Uterus (tissue), 4 donors: ENCODE data around the gene ZNF280A. TPM values are rescaled to one million over a fixed set of nuclear protein-coding genes. Genes with fewer than 3 reads are reported as not detected.

Source experiments
- DNase-seq, 2 donors: peaks; one replicate each; pipeline ENCODE4 v3.0.0-alpha.2; 2019 to 2020
- H3K27ac ChIP-seq, 2 donors: fragments of 200-600 bp; sonication (generic); 1 replicate in 1 of 2; 2 replicates in 1 of 2; pipeline ENCODE4 v1.5.1; 2016 to 2018
- H3K27me3 ChIP-seq, 2 donors: fragments of 200-600 bp; sonication (generic); one replicate each; pipeline ENCODE4 v1.5.1; 2018 to 2019; ENCODE audit warnings: control low read depth in 1 of 2
- H3K36me3 ChIP-seq, 2 donors: fragments of 200-600 bp; sonication (generic); one replicate each; pipeline ENCODE4 v1.5.1; 2019; ENCODE audit warnings: control low read depth in 1 of 2
- H3K4me1 ChIP-seq, 2 donors: fragments of 200-600 bp; sonication (generic); one replicate each; pipeline ENCODE4 v1.5.1; 2018 to 2019; ENCODE audit warnings: control low read depth in 1 of 2
- H3K4me3 ChIP-seq, 2 donors: fragments of 200-600 bp; sonication (generic); 1 replicate in 1 of 2; 2 replicates in 1 of 2; pipeline ENCODE4 v1.5.1; 2018 to 2019; ENCODE audit warnings: mild to moderate bottlenecking in 1 of 2
- H3K9me3 ChIP-seq, 2 donors: fragments of 200-600 bp; sonication (generic); one replicate each; pipeline ENCODE4 v1.5.1; 2019; ENCODE audit warnings: control low read depth in 1 of 2
- POLR2A ChIP-seq, 2 donors: fragments of 450-650 bp; IDR thresholded peaks; one replicate each; pipeline ENCODE4 v1.6.1; 2016; ENCODE audit warnings: antibody characterized with exemption in 2 of 2, mild to moderate bottlenecking in 1 of 2, moderate library complexity in 1 of 2
- intact Hi-C: fragments of 100-400 bp; cut with DNase I; formaldehyde crosslinking; loops from one replicate; pipeline ENCODE4 v1.15.1; 2023; ENCODE audit warnings: low total_unique reads
- total RNA-seq, 4 donors: library from RNA; depleted of rRNA in 3 of 4; stranded (reverse); fragments of >200 nt in 3 of 4; gene quantifications; one replicate each; pipeline versions ENCODE4 v1.1.0 to v1.2.4, GENCODE V29; 2014 to 2023
- TF ChIP-seq, protein P1 (sequence below), 4 experiments: fragments of 200-600 bp in 2 of 4; fragments of 450-650 bp in 2 of 4; sonication (generic) in 2 of 4; IDR thresholded peaks; one replicate each; pipeline ENCODE4 v1.5.1; 2016 to 2019; ENCODE audit warnings: antibody characterized with exemption in 4 of 4, mild to moderate bottlenecking in 2 of 4, moderate library complexity in 1 of 4
- donor health status: DM: yes; HTN: yes; CAD: no.

Gene ZNF280A, protein sequence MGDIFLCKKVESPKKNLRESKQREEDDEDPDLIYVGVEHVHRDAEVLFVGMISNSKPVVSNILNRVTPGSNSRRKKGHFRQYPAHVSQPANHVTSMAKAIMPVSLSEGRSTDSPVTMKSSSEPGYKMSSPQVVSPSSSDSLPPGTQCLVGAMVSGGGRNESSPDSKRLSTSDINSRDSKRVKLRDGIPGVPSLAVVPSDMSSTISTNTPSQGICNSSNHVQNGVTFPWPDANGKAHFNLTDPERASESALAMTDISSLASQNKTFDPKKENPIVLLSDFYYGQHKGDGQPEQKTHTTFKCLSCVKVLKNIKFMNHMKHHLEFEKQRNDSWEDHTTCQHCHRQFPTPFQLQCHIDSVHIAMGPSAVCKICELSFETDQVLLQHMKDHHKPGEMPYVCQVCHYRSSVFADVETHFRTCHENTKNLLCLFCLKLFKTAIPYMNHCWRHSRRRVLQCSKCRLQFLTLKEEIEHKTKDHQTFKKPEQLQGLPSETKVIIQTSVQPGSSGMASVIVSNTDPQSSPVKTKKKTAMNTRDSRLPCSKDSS
- total RNA-seq: not detected

DNA sequence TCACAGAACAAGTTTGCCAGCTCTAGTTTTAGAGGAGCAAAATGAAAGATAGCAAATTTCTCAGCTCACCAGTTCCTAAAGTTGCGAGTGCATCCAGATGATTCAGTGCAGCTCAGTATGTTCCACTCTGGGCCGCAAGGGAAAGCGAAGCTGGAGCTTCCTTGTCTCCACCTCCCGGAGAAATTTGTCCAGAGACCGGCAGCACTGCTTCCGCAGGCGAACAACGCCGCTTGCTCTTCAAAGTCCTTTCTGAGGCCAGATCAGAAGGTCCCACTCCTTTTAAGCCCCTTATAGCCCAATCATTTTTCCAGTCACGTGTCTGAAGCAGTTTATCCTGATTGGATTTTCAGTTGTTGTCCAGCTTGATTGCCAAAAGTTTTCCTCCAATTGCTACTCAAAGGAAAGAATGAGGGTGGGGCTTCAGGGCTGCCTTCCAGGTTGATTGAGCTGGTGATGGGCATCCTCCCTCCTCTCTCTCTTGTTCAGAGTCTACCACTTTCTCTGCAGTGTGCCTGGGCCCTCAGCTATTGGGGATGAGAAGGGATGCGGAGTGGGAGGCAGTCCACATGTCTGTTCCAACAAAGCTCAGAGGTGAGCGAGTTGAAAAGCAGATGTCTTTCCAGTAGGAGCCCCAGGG, at the start of gene ZNF280A:
Gene ZNF280A (minus strand): TSS at position 251 of the 637 bp plus-strand sequence. CDS start 4,640 bp downstream, outside the sequence.
- no peaks in the 10 kb centered on the region for H3K4me1 ChIP-seq
- no peaks in the 10 kb centered on the region for H3K36me3 ChIP-seq
- intact Hi-C loops: no loop called here
- no peak for DNase-seq
- no peak within 1 kb of the TSS for H3K27ac ChIP-seq
- TF ChIP-seq, protein P1, sequence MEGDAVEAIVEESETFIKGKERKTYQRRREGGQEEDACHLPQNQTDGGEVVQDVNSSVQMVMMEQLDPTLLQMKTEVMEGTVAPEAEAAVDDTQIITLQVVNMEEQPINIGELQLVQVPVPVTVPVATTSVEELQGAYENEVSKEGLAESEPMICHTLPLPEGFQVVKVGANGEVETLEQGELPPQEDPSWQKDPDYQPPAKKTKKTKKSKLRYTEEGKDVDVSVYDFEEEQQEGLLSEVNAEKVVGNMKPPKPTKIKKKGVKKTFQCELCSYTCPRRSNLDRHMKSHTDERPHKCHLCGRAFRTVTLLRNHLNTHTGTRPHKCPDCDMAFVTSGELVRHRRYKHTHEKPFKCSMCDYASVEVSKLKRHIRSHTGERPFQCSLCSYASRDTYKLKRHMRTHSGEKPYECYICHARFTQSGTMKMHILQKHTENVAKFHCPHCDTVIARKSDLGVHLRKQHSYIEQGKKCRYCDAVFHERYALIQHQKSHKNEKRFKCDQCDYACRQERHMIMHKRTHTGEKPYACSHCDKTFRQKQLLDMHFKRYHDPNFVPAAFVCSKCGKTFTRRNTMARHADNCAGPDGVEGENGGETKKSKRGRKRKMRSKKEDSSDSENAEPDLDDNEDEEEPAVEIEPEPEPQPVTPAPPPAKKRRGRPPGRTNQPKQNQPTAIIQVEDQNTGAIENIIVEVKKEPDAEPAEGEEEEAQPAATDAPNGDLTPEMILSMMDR (IDR thresholded peaks at IDR 0.05): no peak
- no peak for TF ChIP-seq POLR2A (IDR thresholded peaks at IDR 0.05)
- H3K9me3 ChIP-seq: no peaks in the 10 kb centered on the region
- no peak within 1 kb of the TSS for H3K4me3 ChIP-seq
- H3K27me3 ChIP-seq: no peaks in the 10 kb centered on the region

DNA sequence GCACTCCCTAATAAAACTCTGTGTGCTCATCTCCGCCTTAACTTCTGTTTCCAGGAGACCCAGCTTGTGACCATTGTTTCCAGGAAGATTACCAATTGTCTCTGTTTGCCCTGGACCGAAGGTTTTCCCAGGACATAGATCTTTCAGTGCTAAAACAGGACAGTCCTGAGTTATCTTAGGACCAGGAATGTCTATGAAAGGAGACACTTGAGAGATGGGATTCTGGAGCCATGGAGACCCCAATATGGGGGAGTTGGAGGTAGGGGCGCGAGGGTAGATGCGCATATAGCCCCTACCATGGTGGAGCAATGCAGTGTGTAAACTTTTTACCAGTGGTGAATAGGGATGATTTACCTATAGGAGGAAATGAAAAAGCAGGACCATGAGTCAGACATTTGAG, 49.1 kb upstream of the ZNF280A start:
- DNase-seq: no peak
- H3K9me3 ChIP-seq: no peaks in the 10 kb centered on the region
- H3K27ac ChIP-seq: no peak overlapping the region
- no peaks in the 10 kb centered on the region for H3K4me1 ChIP-seq
- no peaks in the 10 kb centered on the region for H3K27me3 ChIP-seq
- no peaks in the 10 kb centered on the region for H3K36me3 ChIP-seq
- TF ChIP-seq, protein P1 (IDR thresholded peaks at IDR 0.05): no peak
- TF ChIP-seq POLR2A (IDR thresholded peaks at IDR 0.05): no peak
- intact Hi-C loops: no loop called here
- H3K4me3 ChIP-seq: no peak overlapping the region

DNA sequence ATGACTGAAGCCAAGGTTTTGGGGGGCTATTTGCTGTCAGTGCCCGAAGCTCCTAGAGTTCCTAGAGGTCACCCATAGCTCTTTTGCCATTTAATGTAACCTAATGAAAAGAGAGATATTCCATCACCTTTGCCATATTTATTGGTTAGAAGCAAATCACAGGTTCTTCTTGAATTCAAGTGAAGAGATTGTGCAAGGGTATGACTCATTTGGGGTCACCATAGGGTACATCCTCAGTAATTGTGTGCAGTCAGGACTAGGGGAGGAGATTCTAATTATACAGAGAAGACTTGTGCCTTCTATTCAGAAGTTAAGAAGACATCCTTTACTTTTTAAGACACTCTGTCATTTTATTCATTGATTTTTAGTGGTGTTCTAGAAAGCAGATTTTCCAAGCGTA, 45.9 kb upstream of the ZNF280A start:
- Histone ChIP-seq H3K27ac (no peak overlapping the region), H3K9me3 (no peaks in the 10 kb centered on the region), H3K36me3 (no peaks in the 10 kb centered on the region), H3K4me3 (no peak overlapping the region), H3K4me1 (no peaks in the 10 kb centered on the region), H3K27me3 (no peaks in the 10 kb centered on the region)
- TF ChIP-seq POLR2A (IDR thresholded peaks at IDR 0.05): no peak
- TF ChIP-seq, protein P1 (IDR thresholded peaks at IDR 0.05): no peak
- no peak for DNase-seq
- intact Hi-C loops: no loop called here

DNA sequence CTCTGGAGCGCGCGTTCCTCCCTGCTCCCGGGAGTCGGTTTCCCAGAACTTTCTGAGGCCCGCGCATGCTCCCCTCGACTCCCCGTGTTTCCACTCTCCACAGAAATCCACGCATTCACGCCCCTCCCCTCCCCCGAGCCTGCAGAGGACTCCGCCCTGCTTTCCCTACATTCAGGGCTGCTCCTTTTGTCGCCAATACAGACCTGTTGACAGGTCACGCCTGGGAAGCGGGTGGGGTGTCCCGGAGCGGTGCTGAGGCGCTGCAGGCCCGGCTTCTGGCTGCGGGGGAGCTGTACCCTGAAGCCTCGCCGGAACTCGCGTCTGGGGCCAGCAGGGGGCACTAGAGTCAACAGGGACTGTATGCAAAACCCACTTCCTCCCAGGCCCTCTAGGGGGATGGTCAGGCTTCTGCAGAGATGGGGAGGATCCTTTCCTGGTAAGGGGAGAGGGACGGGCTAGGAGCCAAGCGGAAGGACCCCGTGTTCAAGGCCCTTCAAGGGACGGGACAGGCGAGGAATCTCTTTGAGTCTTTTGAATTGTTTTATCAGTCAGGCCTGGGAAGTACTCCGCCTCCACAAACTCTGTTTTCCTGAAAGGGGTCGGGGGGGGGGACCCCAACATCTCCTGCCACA, 39.0 kb upstream of the ZNF280A start, which contains the start of gene PRAME:
Gene PRAME (minus strand): TSS at position 294 of the 632 bp plus-strand sequence. CDS start 2,433 bp downstream, outside the sequence.
- Histone ChIP-seq H3K27ac (no peak within 1 kb of the TSS), H3K4me1 (no peaks in the 10 kb centered on the region), H3K4me3 (no peak within 1 kb of the TSS), H3K27me3 (no peaks in the 10 kb centered on the region), H3K9me3 (no peaks in the 10 kb centered on the region), H3K36me3 (no peaks in the 10 kb centered on the region)
- TF ChIP-seq, protein P1 (IDR thresholded peaks at IDR 0.05): no peak
- TF ChIP-seq POLR2A (IDR thresholded peaks at IDR 0.05): no peak
- intact Hi-C loops: no loop called here
- no peak for DNase-seq
